GM12878 (cell line): ENCODE measurements around the gene BORCS5. TPM values are rescaled to one million over a fixed set of nuclear protein-coding genes. Genes with fewer than 3 reads are reported as not detected.

Experiments
- ATAC-seq: fragments of 200-7000 bp; cut with Tn5 transposase; 3 replicates; pipeline ENCODE4 v1.9.1; 2020; ENCODE audit warnings: mild to moderate bottlenecking, moderate library complexity
- BruUV-seq: library from RNA; stranded (reverse); fragments of 400-500 nt; replicated peaks from 2 replicates; lab custom pipeline; 2021; lab: Mats Ljungman, UMichigan
- CTCF ChIA-PET: fragments of 300-600 bp; sonication (Branson Sonifier 250); formaldehyde crosslinking; extraction: SDS; loops from one replicate; lab custom pipeline; 2021; ENCODE audit warnings: inconsistent platforms; lab: Yijun Ruan, JAX
- POLR2A ChIA-PET: fragments of 350-600 bp; formaldehyde crosslinking; extraction: SDS; loops from one replicate; lab custom pipeline; 2021; ENCODE audit warnings: inconsistent platforms; lab: Charles Lee
- RAD21 ChIA-PET: fragments of 300-600 bp; sonication (Branson Sonifier 250); formaldehyde crosslinking; loops from one replicate; lab custom pipeline; 2023; ENCODE audit warnings: antibody characterized with exemption; ENCODE audit not compliant: unreplicated experiment; lab: Charles Lee
- SMC1A ChIA-PET: fragments of 300-600 bp; sonication (Branson Sonifier 250); formaldehyde crosslinking; loops from one replicate; lab custom pipeline; 2023; ENCODE audit not compliant: unreplicated experiment, uncharacterized antibody; lab: Charles Lee
- DNase-seq: peaks from one replicate; pipeline ENCODE4 v3.0.0-alpha.2; 2011; ENCODE audit warnings: low read depth, low spot score
- FAIRE-seq: peaks from 3 replicates; lab custom pipeline; 2011; peaks lifted over from hg19 to GRCh38; lab: Jason Lieb, UNC
- H2AFZ ChIP-seq: 2 replicates; pipeline ENCODE4 v1.6.0; 2011; ENCODE audit warnings: low read depth, low read length, control low read depth; ENCODE audit not compliant: control insufficient read depth
- H3K27ac ChIP-seq: 2 replicates; pipeline ENCODE4 v1.5.1; 2011; ENCODE audit warnings: control low read depth; ENCODE audit not compliant: control insufficient read depth, insufficient read depth
- H3K27me3 ChIP-seq, 2 experiments: replicated peaks in 1 of 2; 2 replicates each; pipeline versions ENCODE4 v1.6.0 to v1.6.1; 2011; ENCODE audit warnings: low read length in 1 of 2; ENCODE audit not compliant: control insufficient read depth in 2 of 2, insufficient read depth in 2 of 2
- H3K36me3 ChIP-seq, 2 experiments: 2 replicates each; pipeline ENCODE4 v1.5.1; 2011; ENCODE audit warnings: low read length in 1 of 2; ENCODE audit not compliant: control insufficient read depth in 2 of 2, insufficient read depth in 2 of 2
- H3K4me1 ChIP-seq: 2 replicates; pipeline ENCODE4 v1.6.1; 2011; ENCODE audit warnings: mild to moderate bottlenecking, low read length, moderate library complexity, mixed read lengths; ENCODE audit not compliant: control insufficient read depth, insufficient read depth
- H3K4me2 ChIP-seq: 2 replicates; pipeline ENCODE4 v1.6.0; 2011; ENCODE audit warnings: control low read depth; ENCODE audit not compliant: control insufficient read depth, insufficient read depth
- H3K4me3 ChIP-seq: fragments of 200-600 bp; sonication (generic); 2 replicates; pipeline ENCODE4 v1.5.1; 2016
- H3K79me2 ChIP-seq: 2 replicates; pipeline ENCODE4 v1.6.0; 2011; ENCODE audit warnings: low read length; ENCODE audit not compliant: control insufficient read depth, insufficient read depth
- H3K9ac ChIP-seq: 2 replicates; pipeline ENCODE4 v1.8.0; 2011; ENCODE audit warnings: low read length, control low read depth, mixed read lengths; ENCODE audit not compliant: control insufficient read depth, insufficient read depth
- H3K9me3 ChIP-seq: replicated peaks from 3 replicates; pipeline ENCODE4 v1.5.1; 2011; ENCODE audit warnings: mild to moderate bottlenecking, low read length; ENCODE audit not compliant: control insufficient read depth, insufficient read depth
- H4K20me1 ChIP-seq: 2 replicates; pipeline ENCODE4 v1.6.0; 2011; ENCODE audit not compliant: control insufficient read depth, insufficient read depth
- ATF7 ChIP-seq: fragments of 450-650 bp; IDR thresholded peaks from 2 replicates; pipeline ENCODE4 v1.6.1; 2016; ENCODE audit warnings: low read depth, mild to moderate bottlenecking
- CHD1 ChIP-seq: IDR thresholded peaks from 2 replicates; pipeline ENCODE4 v1.6.1; 2012; ENCODE audit warnings: low read depth, low read length, improper control_type of control experiment
- CREB1 ChIP-seq: IDR thresholded peaks from 2 replicates; pipeline ENCODE4 v1.6.1; 2012; ENCODE audit warnings: low read depth, mild to moderate bottlenecking, inconsistent platforms
- EED ChIP-seq: sonication (generic); IDR thresholded peaks from 2 replicates; pipeline ENCODE4 v1.6.1; 2016; ENCODE audit warnings: antibody characterized with exemption, low read depth
- FOS ChIP-seq: IDR thresholded peaks from 3 replicates; pipeline ENCODE4 v1.6.1; 2011; ENCODE audit warnings: borderline replicate concordance; ENCODE audit not compliant: insufficient read length; ENCODE audit errors: extremely low read depth
- MLLT1 ChIP-seq: fragments of 450-650 bp; IDR thresholded peaks from 2 replicates; pipeline ENCODE4 v1.6.1; 2016; ENCODE audit warnings: mild to moderate bottlenecking
- MTA2 ChIP-seq: fragments of 450-650 bp; IDR thresholded peaks from 2 replicates; pipeline ENCODE4 v1.6.1; 2016; ENCODE audit warnings: low read depth, mild to moderate bottlenecking, moderate library complexity
- NRF1 ChIP-seq: conservative IDR thresholded peaks from 2 replicates; pipeline ENCODE4 v1.6.1; 2011; ENCODE audit warnings: mild to moderate bottlenecking, low read depth, low read length, improper control_type of control experiment
- PAX5 ChIP-seq: IDR thresholded peaks from 2 replicates; pipeline ENCODE4 v1.6.1; 2011; ENCODE audit warnings: low read depth, low read length, borderline replicate concordance
- PAX8 ChIP-seq: fragments of 450-650 bp; IDR thresholded peaks from 2 replicates; pipeline ENCODE4 v1.6.1; 2017; ENCODE audit warnings: mild to moderate bottlenecking, moderate library complexity
- PML ChIP-seq: IDR thresholded peaks from 2 replicates; pipeline ENCODE4 v1.6.1; 2012; ENCODE audit warnings: low read length, inconsistent platforms
- POLR2AphosphoS5 ChIP-seq: IDR thresholded peaks from 2 replicates; pipeline ENCODE4 v1.6.1; 2011; ENCODE audit warnings: mild to moderate bottlenecking, low read length, inconsistent platforms
- PRDM15 ChIP-seq: fragments of 450-650 bp; formaldehyde crosslinking; IDR thresholded peaks from 2 replicates; pipeline ENCODE4 v1.4.0; 2020; ENCODE audit warnings: mild to moderate bottlenecking, moderate library complexity
- RB1 ChIP-seq: fragments of 450-650 bp; formaldehyde crosslinking; IDR thresholded peaks from 2 replicates; pipeline ENCODE4 v1.6.1; 2017; ENCODE audit warnings: mild to moderate bottlenecking, borderline replicate concordance
- REST ChIP-seq: IDR thresholded peaks from 2 replicates; pipeline ENCODE4 v1.6.1; 2012; ENCODE audit warnings: mild to moderate bottlenecking, low read depth, low read length
- TBL1XR1 ChIP-seq: IDR thresholded peaks from 2 replicates; pipeline ENCODE4 v1.6.1; 2012; ENCODE audit warnings: low read depth, low read length, improper control_type of control experiment
- TCF3 ChIP-seq: IDR thresholded peaks from 2 replicates; pipeline ENCODE4 v1.6.1; 2012; ENCODE audit warnings: low read depth, mild to moderate bottlenecking, low read length, borderline replicate concordance; ENCODE audit not compliant: insufficient read depth
- ZSCAN29 ChIP-seq: fragments of 450-650 bp; IDR thresholded peaks from 2 replicates; pipeline ENCODE4 v1.6.1; 2017; ENCODE audit warnings: mild to moderate bottlenecking, moderate library complexity
- WGBS: methylation state at CpG from one replicate; pipeline ENCODE4 v1.1.6; 2016; ENCODE audit warnings: low lambda C conversion rate; ENCODE audit not compliant: insufficient replicate concordance, insufficient coverage; ENCODE audit errors: missing lambda C conversion rate; 5-methylcytosine and 5-hydroxymethylcytosine counted together
- in situ Hi-C: fragments of 300-500 bp; cut with MboI; formaldehyde crosslinking; loops from 9 replicates; pipeline ENCODE4 v1.14.3; 2018; ENCODE audit warnings: mixed read lengths
- intact Hi-C: fragments of 100-400 bp; cut with micrococcal nuclease; formaldehyde crosslinking; loops from one replicate; pipeline ENCODE4 v1.14.2; 2022; ENCODE audit not compliant: unreplicated experiment
- polyA plus RNA-seq, 11 experiments: library from polyadenylated mRNA; depleted of rRNA in 4 of 11; unstranded in 6 of 11; stranded (reverse) in 5 of 11; fragments of >200 nt; fragmentation: Nextera tagmentation in 4 of 11; fragmentation: Illumina TruSeq in 1 of 11; extraction: Ambion mirVana in 4 of 11; extraction: Trizol in 1 of 11; gene quantifications; 1 replicate in 1 of 11; 2 replicates in 10 of 11; pipeline versions ENCODE4 v1.2.1 to v1.2.3, GENCODE V29; 2011 to 2016; ENCODE audit warnings: inconsistent platforms in 2 of 11, missing spikeins in 2 of 11, low read depth in 1 of 11
- total RNA-seq, 4 experiments: library from RNA; depleted of rRNA in 3 of 4; stranded (reverse); fragments of >200 nt in 3 of 4; fragmentation: Illumina TruSeq in 1 of 4; extraction: Trizol in 1 of 4; gene quantifications; 2 replicates each; pipeline versions ENCODE4 v1.2.1 to v1.2.3, GENCODE V29; 2013 to 2021

BORCS5 gene
- total and polyA plus RNA-seq, 10 of the 15 experiments (the other 5 are each of a cell fraction or from before 2014, with no cell fraction given) = 1.4 to 39.7 (median 16.1) TPM

- Histone ChIP-seq H4K20me1 (no peaks in the 10 kb centered on the region), H3K9me3 (no peaks in the 10 kb centered on the region), H3K4me1 (no peaks in the 10 kb centered on the region), H2AFZ (no peak overlapping the region), H3K9ac (no peak overlapping the region), H3K4me3 (no peak overlapping the region), H3K27me3 (no peaks in the 10 kb centered on the region), H3K4me2 (no peak overlapping the region), H3K27ac (no peak overlapping the region), H3K79me2 (peaks cover 3% of the 10 kb centered on the region), H3K36me3 (peaks cover 0 to 3% of the 10 kb centered on the region in 2 experiments; a peak in 1 of 4 replicates)
- SMC1A ChIA-PET = interaction anchor here (1.0 to 4.5 kb wide), 5 partner anchors 7 to 372 kb away, joined by 3 to 39 read pairs (median 4); partner anchors contain the start of gene BORCS5
- CTCF ChIA-PET = interaction anchor here (1.1 to 4.7 kb wide), 3 partner anchors 8 to 280 kb away, joined by 3 to 25 read pairs (median 5); no protein-coding TSS in a partner anchor
- BruUV-seq = no TSS peak
- RAD21 ChIA-PET = interaction anchor here (1.0 to 2.4 kb wide), 3 partner anchors 11 to 371 kb away, joined by 3 to 17 read pairs (median 3); no protein-coding TSS in a partner anchor
- FAIRE-seq (no peak), ATAC-seq (peak; percentile 35), DNase-seq (no peak)
- in situ Hi-C loops (no loop called here), intact Hi-C loops (no loop called here)
- no peak for TF ChIP-seq PML
- TF ChIP-seq FOS = no peak
- no peak for TF ChIP-seq POLR2AphosphoS5
- TF ChIP-seq TBL1XR1 = no peak
- TF ChIP-seq REST = no peak
- TF ChIP-seq ZSCAN29 = no peak
- no peak for TF ChIP-seq MLLT1
- no peak for TF ChIP-seq PAX8
- TF ChIP-seq RB1 = no peak
- TF ChIP-seq ATF7 = no peak
- no peak for TF ChIP-seq NRF1
- no peak for TF ChIP-seq PAX5
- no peak for TF ChIP-seq CHD1
- no peak for TF ChIP-seq CREB1
- no peak for TF ChIP-seq EED
- no peak for TF ChIP-seq PRDM15 (CRISPR knock-in tag)
- TF ChIP-seq MTA2 = no peak
- TF ChIP-seq TCF3 = no peak
- POLR2A ChIA-PET = interaction anchor here (0.9 to 1.1 kb wide), 2 partner anchors 12 to 325 kb away, joined by 3 read pairs; no protein-coding TSS in a partner anchor
- 99% methylated on average over 5 of the region's 5 CpGs for WGBS
Observed at GRCh38 chr12:12365446-12365802, 8.5 kb downstream of the BORCS5 start.
